ENCODE results near the gene LAPTM5.
"Not testable (repeated sequence)": the region's sequence is repeated elsewhere in the genome, so short reads cannot be mapped to it uniquely, and the experiment has no call there.

Gene LAPTM5

GRCh38 chr1:30768830-30769718 is 11.5 kb upstream of the LAPTM5 start:
- DNase-seq: no peak

GRCh38 chr1:30768159-30768829 is 10.7 kb upstream of the LAPTM5 start:
- no peak for DNase-seq

- DNase-seq: not testable (repeated sequence)
Measured at GRCh38 chr1:30766948-30767347, 9.4 kb upstream of the LAPTM5 start.

GRCh38 chr1:30765556-30766434 is 8.2 kb upstream of the LAPTM5 start:
- DNase-seq: no peak

- DNase-seq: no peak
Measured at GRCh38 chr1:30764939-30765555, 7.5 kb upstream of the LAPTM5 start.

- no peak for DNase-seq
Measured at GRCh38 chr1:30764396-30764795, 6.8 kb upstream of the LAPTM5 start.

GRCh38 chr1:30763651-30764248 is 6.2 kb upstream of the LAPTM5 start:
- no peak for DNase-seq

- DNase-seq: no peak
Measured at GRCh38 chr1:30762930-30763650, 5.5 kb upstream of the LAPTM5 start.

- no peak for DNase-seq
Measured at GRCh38 chr1:30762152-30762929, 4.8 kb upstream of the LAPTM5 start.

- DNase-seq: no peak
Measured at GRCh38 chr1:30761381-30762151, 4.0 kb upstream of the LAPTM5 start.

GRCh38 chr1:30760596-30761324 is 3.2 kb upstream of the LAPTM5 start:
- DNase-seq: no peak

- no peak for DNase-seq
Measured at GRCh38 chr1:30759718-30760281, 2.2 kb upstream of the LAPTM5 start.

- DNase-seq: no peak
Measured at GRCh38 chr1:30758785-30759380, 1.3 kb upstream of the LAPTM5 start.

GRCh38 chr1:30758121-30758688 is 631 bp upstream of the LAPTM5 start:
- no peak for DNase-seq

- DNase-seq: no peak
Measured at GRCh38 chr1:30756545-30757351, 826 bp downstream of the LAPTM5 start.

- no peak for DNase-seq
Measured at GRCh38 chr1:30756206-30756544, 1.4 kb downstream of the LAPTM5 start.

- DNase-seq: no peak
Measured at GRCh38 chr1:30755746-30756145, 1.8 kb downstream of the LAPTM5 start.

All from NCI-H774 (cell line).